CD1c-positive myeloid dendritic cell (primary cell): ENCODE results near the gene EFNA3.

ENCODE experiments used
- DNase-seq: peaks from one replicate; pipeline ENCODE4 v3.0.0-alpha.2; 2016; ENCODE audit errors: extremely low spot score

Gene EFNA3

DNA sequence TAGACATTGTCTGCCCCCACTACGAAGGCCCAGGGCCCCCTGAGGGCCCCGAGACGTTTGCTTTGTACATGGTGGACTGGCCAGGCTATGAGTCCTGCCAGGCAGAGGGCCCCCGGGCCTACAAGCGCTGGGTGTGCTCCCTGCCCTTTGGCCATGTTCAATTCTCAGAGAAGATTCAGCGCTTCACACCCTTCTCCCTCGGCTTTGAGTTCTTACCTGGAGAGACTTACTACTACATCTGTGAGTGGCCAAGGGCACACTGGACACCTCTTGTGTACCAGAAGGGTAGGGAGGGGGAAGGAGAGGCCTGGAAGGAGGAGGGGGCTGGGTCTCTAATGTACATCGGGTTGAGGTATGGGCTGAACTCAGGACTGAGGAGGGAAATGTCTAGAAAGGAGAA lies 11.9 kb upstream of the EFNA3 start:
- no peak for DNase-seq

DNA sequence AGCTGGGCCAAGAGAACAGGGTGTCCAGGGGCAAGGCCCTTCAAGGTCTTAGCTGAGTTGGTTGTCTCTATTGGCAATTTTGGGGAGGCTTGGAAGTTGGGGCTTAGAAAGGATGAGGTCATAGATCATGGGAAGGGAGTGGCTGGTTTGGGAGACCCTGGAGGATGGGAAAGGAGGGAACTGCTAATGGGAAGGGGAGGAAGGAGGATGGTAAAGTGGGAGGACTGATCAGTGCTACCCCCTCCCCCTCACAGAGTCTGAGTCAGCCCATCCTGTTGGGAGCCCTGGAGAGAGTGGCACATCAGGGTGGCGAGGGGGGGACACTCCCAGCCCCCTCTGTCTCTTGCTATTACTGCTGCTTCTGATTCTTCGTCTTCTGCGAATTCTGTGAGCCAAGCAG lies 10.0 kb upstream of the EFNA3 start:
- DNase-seq: no peak

- no peak for DNase-seq
These were observed 9.0 kb upstream of the EFNA3 start for GRCh38 chr1:155069551-155070157.

- no peak for DNase-seq
These were observed 8.4 kb upstream of the EFNA3 start for GRCh38 chr1:155070158-155070621.

DNA sequence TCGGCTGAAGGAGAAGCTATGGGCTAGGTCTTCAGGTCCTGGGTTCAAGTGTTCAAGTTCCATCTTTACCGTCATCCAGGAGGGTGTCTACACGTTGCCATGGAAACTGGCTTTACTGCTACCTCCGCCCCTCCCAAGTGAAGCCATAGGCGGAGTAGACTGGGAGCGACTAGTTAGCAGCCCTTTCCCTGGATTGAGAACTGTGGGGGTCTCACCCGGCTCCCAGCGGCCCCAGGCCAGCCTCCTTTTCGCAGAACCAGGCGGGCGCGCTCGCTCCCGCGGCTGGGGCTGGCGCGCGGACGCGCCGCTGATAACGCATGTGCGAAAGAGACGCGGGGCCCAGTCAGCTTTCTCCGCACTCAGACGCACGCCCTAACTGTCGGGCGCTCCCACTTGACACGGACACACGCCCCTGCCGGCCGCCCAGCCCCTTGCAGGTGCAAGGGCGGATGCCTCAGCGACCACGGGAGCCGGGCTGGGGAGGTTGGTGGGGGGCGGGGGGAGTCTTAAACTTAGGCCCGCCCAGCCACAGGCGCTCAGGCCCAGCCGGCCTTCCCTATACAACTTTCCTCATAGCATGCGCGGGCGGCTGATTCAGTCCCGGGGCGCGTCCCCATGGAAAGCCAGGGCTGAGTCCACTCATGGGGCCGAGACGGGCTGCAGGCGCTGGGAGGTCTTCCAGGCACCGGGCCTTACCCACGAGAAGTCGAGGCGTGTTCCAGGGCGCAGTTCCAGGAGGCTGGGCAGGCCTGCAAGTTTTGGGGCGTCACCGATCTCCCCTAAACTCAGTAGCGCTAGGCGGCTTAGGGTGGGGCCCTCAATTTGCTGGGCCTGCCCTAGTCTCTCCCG lies 7.7 kb upstream of the EFNA3 start:
- peak; percentile 79 for DNase-seq

- peak; percentile 28 for DNase-seq
These were observed 6.9 kb upstream of the EFNA3 start for GRCh38 chr1:155071701-155072100.

GRCh38 chr1:155072531-155073289 lies 5.9 kb upstream of the EFNA3 start:
- DNase-seq: no peak

- no peak for DNase-seq
These were observed 5.0 kb upstream of the EFNA3 start for GRCh38 chr1:155073377-155074242.

DNA sequence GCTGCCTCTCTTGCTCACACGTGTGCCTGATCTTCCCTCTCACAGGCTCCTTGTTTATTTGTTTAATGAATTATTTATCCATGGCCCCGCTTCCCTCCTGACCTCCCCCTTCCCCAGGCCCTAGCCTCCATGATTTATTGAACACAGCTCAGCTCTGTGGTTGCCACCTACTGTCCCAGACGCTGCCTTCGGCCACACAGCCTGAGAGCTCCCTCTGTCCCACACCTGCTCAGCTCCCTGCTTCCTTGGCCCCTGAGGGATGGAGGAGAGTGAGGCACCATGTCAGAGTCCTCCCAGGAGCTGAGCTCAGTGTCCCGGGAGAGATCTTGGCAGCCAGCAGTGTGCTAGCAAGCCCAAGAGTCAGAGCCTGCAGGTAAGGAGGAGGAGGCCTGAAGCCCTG lies 3.1 kb upstream of the EFNA3 start:
- DNase-seq: no peak

- DNase-seq: no peak
These were observed 2.3 kb upstream of the EFNA3 start for GRCh38 chr1:155076371-155076770.

- DNase-seq: no peak
These were observed 1.3 kb upstream of the EFNA3 start for GRCh38 chr1:155077346-155077745.

- DNase-seq: no peak
These were observed 735 bp upstream of the EFNA3 start for GRCh38 chr1:155077758-155078445.

- DNase-seq: no peak
These were observed 511 bp downstream of the EFNA3 start for GRCh38 chr1:155079210-155079486.

GRCh38 chr1:155079487-155080311 lies 1.1 kb downstream of the EFNA3 start:
- peak; percentile 23 for DNase-seq

- peak; percentile 15 for DNase-seq
These were observed 1.9 kb downstream of the EFNA3 start for GRCh38 chr1:155080312-155081228.

- peak; percentile 46 for DNase-seq
These were observed 3.0 kb downstream of the EFNA3 start for GRCh38 chr1:155081472-155082300.

- DNase-seq: peak; percentile 10
These were observed 3.8 kb downstream of the EFNA3 start for GRCh38 chr1:155082301-155083051.
